ENCODE measurements around the gene LRIT3.

LRIT3 gene

GRCh38 chr4:109847896-109848442 lies at the start of gene LRIT3:
LRIT3 (plus strand) TSS chr4:109848107; CDS start chr4:109848202, 95 bp downstream.
- in situ Hi-C loops (cut with MboI; ENCODE audit: low sequenced_read_pairs, unreplicated experiment) = no loop called here
- no peak for DNase-seq (ENCODE audit: low spot score)
- no peak for TF ChIP-seq CTCF (IDR thresholded peaks at IDR 0.05; ENCODE audit: borderline replicate concordance, control extremely low read depth, extremely low read depth, insufficient read depth, missing control alignments)

GRCh38 chr4:109798866-109799265 lies 49.0 kb upstream of the LRIT3 start:
- in situ Hi-C loops (cut with MboI; ENCODE audit: low sequenced_read_pairs, unreplicated experiment) = no loop called here
- DNase-seq (ENCODE audit: low spot score) = no peak
- TF ChIP-seq CTCF (IDR thresholded peaks at IDR 0.05; ENCODE audit: borderline replicate concordance, control extremely low read depth, extremely low read depth, insufficient read depth, missing control alignments) = no peak

- no peak for TF ChIP-seq CTCF (IDR thresholded peaks at IDR 0.05; ENCODE audit: borderline replicate concordance, control extremely low read depth, extremely low read depth, insufficient read depth, missing control alignments)
- in situ Hi-C loops (cut with MboI; ENCODE audit: low sequenced_read_pairs, unreplicated experiment) = loop anchor here (10.0 kb wide), 1 partner anchor 376 kb away; no protein-coding TSS in a partner anchor
- no peak for DNase-seq (ENCODE audit: low spot score)
Measured at GRCh38 chr4:109801099-109801789, 46.7 kb upstream of the LRIT3 start.

- TF ChIP-seq CTCF (IDR thresholded peaks at IDR 0.05; ENCODE audit: borderline replicate concordance, control extremely low read depth, extremely low read depth, insufficient read depth, missing control alignments) = no peak
- no peak for DNase-seq (ENCODE audit: low spot score)
- in situ Hi-C loops (cut with MboI; ENCODE audit: low sequenced_read_pairs, unreplicated experiment) = loop anchor here (10.0 kb wide), 1 partner anchor 377 kb away; no protein-coding TSS in a partner anchor
Measured at GRCh38 chr4:109801895-109802319, 46.0 kb upstream of the LRIT3 start, which contains the start of gene CFI. CFI (minus strand) TSS chr4:109801999; CDS start chr4:109801971, 28 bp downstream.

GRCh38 chr4:109803924-109804571 lies 43.9 kb upstream of the LRIT3 start:
- in situ Hi-C loops (cut with MboI; ENCODE audit: low sequenced_read_pairs, unreplicated experiment) = loop anchor here (10.0 kb wide), 1 partner anchor 379 kb away; no protein-coding TSS in a partner anchor
- peak; percentile 48 for TF ChIP-seq CTCF (IDR thresholded peaks at IDR 0.05; ENCODE audit: borderline replicate concordance, control extremely low read depth, extremely low read depth, insufficient read depth, missing control alignments)
- DNase-seq (ENCODE audit: low spot score) = peak; percentile 41

- in situ Hi-C loops (cut with MboI; ENCODE audit: low sequenced_read_pairs, unreplicated experiment) = loop anchor here (10.0 kb wide), 1 partner anchor 385 kb away; no protein-coding TSS in a partner anchor
- TF ChIP-seq CTCF (IDR thresholded peaks at IDR 0.05; ENCODE audit: borderline replicate concordance, control extremely low read depth, extremely low read depth, insufficient read depth, missing control alignments) = no peak
- DNase-seq (ENCODE audit: low spot score) = no peak
Measured at GRCh38 chr4:109809655-109810054, 38.3 kb upstream of the LRIT3 start.
